Prostate gland (tissue), 2 donors: Measurements from ENCODE around the gene NLRC5.

ENCODE experiments used
- POLR2A ChIP-seq: fragments of 450-650 bp; IDR thresholded peaks from one replicate; pipeline ENCODE4 v1.6.1; 2016; ENCODE audit warnings: antibody characterized with exemption, mild to moderate bottlenecking
- TF ChIP-seq, protein P1 (sequence below), 4 experiments: fragments of 200-600 bp in 2 of 4; fragments of 450-650 bp in 2 of 4; sonication (generic) in 2 of 4; IDR thresholded peaks; 1 replicate in 3 of 4; 2 replicates in 1 of 4; pipeline ENCODE4 v1.5.1; 2016 to 2019; ENCODE audit warnings: antibody characterized with exemption in 4 of 4, mild to moderate bottlenecking in 2 of 4, moderate library complexity in 2 of 4

GRCh38 chr16:57123216-57123973 is 134.0 kb downstream of the NLRC5 start:
- TF ChIP-seq, protein P1, sequence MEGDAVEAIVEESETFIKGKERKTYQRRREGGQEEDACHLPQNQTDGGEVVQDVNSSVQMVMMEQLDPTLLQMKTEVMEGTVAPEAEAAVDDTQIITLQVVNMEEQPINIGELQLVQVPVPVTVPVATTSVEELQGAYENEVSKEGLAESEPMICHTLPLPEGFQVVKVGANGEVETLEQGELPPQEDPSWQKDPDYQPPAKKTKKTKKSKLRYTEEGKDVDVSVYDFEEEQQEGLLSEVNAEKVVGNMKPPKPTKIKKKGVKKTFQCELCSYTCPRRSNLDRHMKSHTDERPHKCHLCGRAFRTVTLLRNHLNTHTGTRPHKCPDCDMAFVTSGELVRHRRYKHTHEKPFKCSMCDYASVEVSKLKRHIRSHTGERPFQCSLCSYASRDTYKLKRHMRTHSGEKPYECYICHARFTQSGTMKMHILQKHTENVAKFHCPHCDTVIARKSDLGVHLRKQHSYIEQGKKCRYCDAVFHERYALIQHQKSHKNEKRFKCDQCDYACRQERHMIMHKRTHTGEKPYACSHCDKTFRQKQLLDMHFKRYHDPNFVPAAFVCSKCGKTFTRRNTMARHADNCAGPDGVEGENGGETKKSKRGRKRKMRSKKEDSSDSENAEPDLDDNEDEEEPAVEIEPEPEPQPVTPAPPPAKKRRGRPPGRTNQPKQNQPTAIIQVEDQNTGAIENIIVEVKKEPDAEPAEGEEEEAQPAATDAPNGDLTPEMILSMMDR (IDR thresholded peaks at IDR 0.05) = no peak
- TF ChIP-seq POLR2A = no peak
